Measurements from ENCODE around the gene MAB21L4. TPM values are rescaled to one million over a fixed set of nuclear protein-coding genes. Genes with fewer than 3 reads are reported as not detected.

MAB21L4 gene
- total and polyA plus RNA-seq, 2 of the 8 experiments (the other 6 are each of a cell fraction or from before 2014, with no cell fraction given), result 0.11 TPM; not detected in 1

DNA sequence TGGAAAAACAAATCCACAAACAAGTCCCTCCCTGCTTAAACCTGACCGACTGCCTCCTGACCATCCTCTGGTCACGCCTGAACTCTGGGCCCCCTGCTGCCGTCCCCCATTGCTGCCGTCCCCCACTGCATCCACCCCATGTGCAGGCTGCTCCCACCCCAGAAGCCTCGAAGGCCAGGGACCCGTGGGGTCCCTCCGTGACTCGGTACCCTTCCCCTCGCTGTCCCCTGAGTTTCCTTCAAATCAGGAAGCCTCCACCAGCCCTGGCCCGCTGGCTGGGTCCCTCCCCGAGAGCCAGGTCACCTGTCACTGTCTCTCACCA, 45.2 kb downstream of the MAB21L4 start:
- Histone ChIP-seq H4K91ac (replicated peaks; ENCODE audit: insufficient read length, low read length) (no peak overlapping the region), H3K4me3 (ENCODE audit: extremely low read depth in 1 of 4, insufficient read depth in 2 of 4, low read depth in 3 of 4, low read length in 4 of 4) (no peak overlapping the region), H3K4ac (replicated peaks; ENCODE audit: insufficient read length, low read depth, low read length) (no peak overlapping the region), H3K9ac (replicated peaks in 1 of 4; ENCODE audit: extremely low read depth in 1 of 4, low read depth in 3 of 4, low read length in 3 of 4) (no peak overlapping the region), H3K79me2 (ENCODE audit: control insufficient read depth in 1 of 2, insufficient read depth in 2 of 2, low read length in 2 of 2) (no peaks in the 10 kb centered on the region), H3K27ac (ENCODE audit: low read depth, low read length) (no peak overlapping the region), H4K20me1 (replicated peaks in 1 of 2; ENCODE audit: control insufficient read depth in 1 of 2, insufficient read depth in 2 of 2, low read length in 2 of 2) (no peaks in the 10 kb centered on the region), H3K23ac (ENCODE audit: insufficient read length) (no peak overlapping the region), H3K23me2 (ENCODE audit: low read depth, low read length) (0 out of 2 replicates have a peak, but pooled peaks cover 2% of the 10 kb centered on the region), H3K4me2 (ENCODE audit: insufficient read depth in 1 of 2, low read depth in 2 of 2, low read length in 2 of 2) (no peak overlapping the region), H2BK120ac (replicated peaks; ENCODE audit: low read depth, low read length) (no peak overlapping the region), H4K8ac (ENCODE audit: extremely low read depth, insufficient read depth, low read length) (no peak overlapping the region), H3K79me1 (ENCODE audit: low read depth, low read length) (no peaks in the 10 kb centered on the region), H2BK20ac (ENCODE audit: low read length) (no peak overlapping the region), H2AK5ac (ENCODE audit: low read depth, low read length) (no peak overlapping the region), H3K36me3 (ENCODE audit: control insufficient read depth in 2 of 4, insufficient read depth in 4 of 4, low read length in 3 of 4) (no peaks in the 10 kb centered on the region), H2AFZ (ENCODE audit: low read length) (no peak overlapping the region), H2BK12ac (ENCODE audit: low read depth, low read length) (no peak overlapping the region), H3K18ac (ENCODE audit: extremely low read depth, low read length) (no peak overlapping the region), H4K5ac (ENCODE audit: insufficient read length, low read depth, low read length) (no peak overlapping the region), H3K4me1 (replicated peaks in 1 of 4; ENCODE audit: control insufficient read depth in 3 of 4, insufficient read depth in 4 of 4, low read length in 3 of 4) (peaks cover 0 to 4% (median under 1%) of the 10 kb centered on the region in 4 experiments; a peak in 2 of 7 replicates), H3K9me3 (ENCODE audit: insufficient read depth in 2 of 2, low read depth in 1 of 2, low read length in 1 of 2) (peaks cover 4 to 11% of the 10 kb centered on the region in 2 experiments), H2BK5ac (ENCODE audit: low read depth, low read length) (no peak overlapping the region), H3K14ac (ENCODE audit: insufficient read length) (no peak overlapping the region), H3K56ac (replicated peaks; ENCODE audit: insufficient read length, low read depth, low read length) (no peak overlapping the region), H3K27me3 (replicated peaks in 1 of 4; ENCODE audit: control insufficient read depth in 3 of 4, extremely low read depth in 1 of 4, insufficient read depth in 3 of 4, low read length in 3 of 4) (no peaks in the 10 kb centered on the region), H2BK15ac (ENCODE audit: low read length) (no peak overlapping the region)
- WGBS, 2 experiments (ENCODE audit: extremely low coverage in 1 of 2, insufficient coverage in 1 of 2, insufficient read length in 1 of 2, insufficient replicate concordance in 2 of 2, low coverage in 1 of 2, low lambda C conversion rate in 2 of 2, missing lambda C conversion rate in 1 of 2), result 86% methylated on average over 11 of the region's 11 CpGs; no CpG with 5 or more reads in 1 of the 2 experiments
- TF ChIP-seq ASH2L (IDR thresholded peaks at IDR 0.05; ENCODE audit: low read length) (no peak), GABPA (IDR thresholded peaks at IDR 0.05; ENCODE audit: borderline replicate concordance, insufficient read depth, low read length) (no peak), SIN3A (conservative IDR thresholded peaks at IDR 0.05 in 1 of 2, IDR thresholded peaks at IDR 0.05 in 1 of 2; ENCODE audit: low read depth in 1 of 2, low read length in 2 of 2) (no peak), NRF1 (IDR thresholded peaks at IDR 0.05; ENCODE audit: low read depth, low read length) (no peak), SIRT6 (IDR thresholded peaks at IDR 0.05; ENCODE audit: low read length) (no peak), RBBP5 (IDR thresholded peaks at IDR 0.05; ENCODE audit: borderline replicate concordance, low read depth, low read length) (no peak), EP300 (IDR thresholded peaks at IDR 0.05; ENCODE audit: borderline replicate concordance in 1 of 2, low read depth in 2 of 2, low read length in 2 of 2) (no peak), EGR1 (IDR thresholded peaks at IDR 0.05; ENCODE audit: borderline replicate concordance, low read depth, low read length) (no peak)
- no peak for DNase-seq (ENCODE audit: low read depth in 1 of 2, low spot score in 2 of 2)
- ChIA-PET POLR2A (ENCODE audit: partially characterized antibody) (no interaction called here), CTCF (ENCODE audit: partially characterized antibody) (interaction anchor here (0.7 to 2.7 kb wide), 29 partner anchors 10 to 1028 kb away, joined by 3 to 20 read pairs (median 3); partner anchors contain the start of gene AGXT)
- FAIRE-seq, result no peak

Measured in H1 (cell line).